Thoracic aorta (tissue), 2 donors: ENCODE results near the gene RAB3A. TPM values are rescaled to one million over a fixed set of nuclear protein-coding genes. Genes with fewer than 3 reads are reported as not detected.

Source experiments
- ATAC-seq: fragments of 150-250 bp; one replicate; pipeline ENCODE4 v1.8.0; 2017; ENCODE audit warnings: low read depth; ENCODE audit not compliant: insufficient number of reproducible peaks, low FRiP score
- DNase-seq: peaks from one replicate; pipeline ENCODE4 v3.0.0-alpha.2; 2020; ENCODE audit warnings: low spot score
- H3K27ac ChIP-seq, 2 donors: fragments of 200-600 bp; sonication (generic); 1 replicate in 1 of 2; 2 replicates in 1 of 2; pipeline ENCODE4 v1.5.1; 2016; ENCODE audit warnings: mild to moderate bottlenecking in 2 of 2, moderate library complexity in 2 of 2
- H3K27me3 ChIP-seq: fragments of 200-600 bp; sonication (generic); replicated peaks from 2 replicates; pipeline ENCODE4 v1.6.0; 2016; ENCODE audit warnings: mild to moderate bottlenecking; ENCODE audit not compliant: insufficient read depth
- H3K36me3 ChIP-seq: fragments of 200-600 bp; sonication (generic); one replicate; pipeline ENCODE4 v1.5.1; 2016
- H3K4me1 ChIP-seq, 2 donors: fragments of 200-600 bp; sonication (generic); 1 replicate in 1 of 2; 2 replicates in 1 of 2; pipeline versions ENCODE4 v1.5.1 to v1.6.0; 2016; ENCODE audit warnings: low read depth in 2 of 2, mild to moderate bottlenecking in 1 of 2; ENCODE audit not compliant: control insufficient read depth in 1 of 2
- H3K4me3 ChIP-seq: fragments of 200-600 bp; sonication (generic); 2 replicates; pipeline ENCODE4 v1.5.1; 2016; ENCODE audit warnings: mild to moderate bottlenecking
- H3K9me3 ChIP-seq: fragments of 200-600 bp; sonication (generic); 2 replicates; pipeline ENCODE4 v1.5.1; 2016
- total RNA-seq, 2 donors: library from RNA; depleted of rRNA; stranded (reverse); fragments of >200 nt; gene quantifications; one replicate each; pipeline versions ENCODE4 v1.1.0 to v1.2.3, GENCODE V29; 2016
- TF ChIP-seq, protein P1 (sequence below): fragments of 200-600 bp; sonication (generic); IDR thresholded peaks from one replicate; pipeline ENCODE4 v1.5.1; 2019; ENCODE audit warnings: antibody characterized with exemption

RAB3A gene
- total RNA-seq, 2 donors from 2014 or later: 1.9 TPM; not detected in 1

DNA sequence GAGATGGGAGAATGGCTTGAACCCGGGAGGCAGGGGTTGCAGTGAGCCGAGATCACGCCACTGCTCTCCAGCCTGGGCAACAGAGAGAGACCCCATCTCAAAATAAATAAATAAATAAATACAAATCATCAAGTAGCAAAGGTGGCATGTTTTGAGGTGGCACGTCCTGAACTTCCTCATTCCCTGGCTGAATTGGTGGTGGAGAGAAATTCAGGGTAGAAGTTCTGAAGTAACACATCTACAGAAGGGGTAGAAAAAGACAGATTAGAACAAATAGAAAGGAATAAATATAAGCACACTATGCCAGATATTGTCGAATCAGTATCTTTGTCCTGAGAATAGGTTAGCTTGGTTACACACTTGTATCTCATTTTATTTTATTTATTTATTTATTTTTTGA is 23.9 kb downstream of the RAB3A start:
- ATAC-seq (no peak), DNase-seq (no peak)
- TF ChIP-seq, protein P1, sequence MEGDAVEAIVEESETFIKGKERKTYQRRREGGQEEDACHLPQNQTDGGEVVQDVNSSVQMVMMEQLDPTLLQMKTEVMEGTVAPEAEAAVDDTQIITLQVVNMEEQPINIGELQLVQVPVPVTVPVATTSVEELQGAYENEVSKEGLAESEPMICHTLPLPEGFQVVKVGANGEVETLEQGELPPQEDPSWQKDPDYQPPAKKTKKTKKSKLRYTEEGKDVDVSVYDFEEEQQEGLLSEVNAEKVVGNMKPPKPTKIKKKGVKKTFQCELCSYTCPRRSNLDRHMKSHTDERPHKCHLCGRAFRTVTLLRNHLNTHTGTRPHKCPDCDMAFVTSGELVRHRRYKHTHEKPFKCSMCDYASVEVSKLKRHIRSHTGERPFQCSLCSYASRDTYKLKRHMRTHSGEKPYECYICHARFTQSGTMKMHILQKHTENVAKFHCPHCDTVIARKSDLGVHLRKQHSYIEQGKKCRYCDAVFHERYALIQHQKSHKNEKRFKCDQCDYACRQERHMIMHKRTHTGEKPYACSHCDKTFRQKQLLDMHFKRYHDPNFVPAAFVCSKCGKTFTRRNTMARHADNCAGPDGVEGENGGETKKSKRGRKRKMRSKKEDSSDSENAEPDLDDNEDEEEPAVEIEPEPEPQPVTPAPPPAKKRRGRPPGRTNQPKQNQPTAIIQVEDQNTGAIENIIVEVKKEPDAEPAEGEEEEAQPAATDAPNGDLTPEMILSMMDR: no peak
- H3K27me3 ChIP-seq: no peaks in the 10 kb centered on the region
- no peaks in the 10 kb centered on the region for H3K36me3 ChIP-seq
- no peaks in the 10 kb centered on the region for H3K4me1 ChIP-seq
- H3K27ac ChIP-seq: no peak overlapping the region
- no peaks in the 10 kb centered on the region for H3K9me3 ChIP-seq
- H3K4me3 ChIP-seq: no peak overlapping the region

DNA sequence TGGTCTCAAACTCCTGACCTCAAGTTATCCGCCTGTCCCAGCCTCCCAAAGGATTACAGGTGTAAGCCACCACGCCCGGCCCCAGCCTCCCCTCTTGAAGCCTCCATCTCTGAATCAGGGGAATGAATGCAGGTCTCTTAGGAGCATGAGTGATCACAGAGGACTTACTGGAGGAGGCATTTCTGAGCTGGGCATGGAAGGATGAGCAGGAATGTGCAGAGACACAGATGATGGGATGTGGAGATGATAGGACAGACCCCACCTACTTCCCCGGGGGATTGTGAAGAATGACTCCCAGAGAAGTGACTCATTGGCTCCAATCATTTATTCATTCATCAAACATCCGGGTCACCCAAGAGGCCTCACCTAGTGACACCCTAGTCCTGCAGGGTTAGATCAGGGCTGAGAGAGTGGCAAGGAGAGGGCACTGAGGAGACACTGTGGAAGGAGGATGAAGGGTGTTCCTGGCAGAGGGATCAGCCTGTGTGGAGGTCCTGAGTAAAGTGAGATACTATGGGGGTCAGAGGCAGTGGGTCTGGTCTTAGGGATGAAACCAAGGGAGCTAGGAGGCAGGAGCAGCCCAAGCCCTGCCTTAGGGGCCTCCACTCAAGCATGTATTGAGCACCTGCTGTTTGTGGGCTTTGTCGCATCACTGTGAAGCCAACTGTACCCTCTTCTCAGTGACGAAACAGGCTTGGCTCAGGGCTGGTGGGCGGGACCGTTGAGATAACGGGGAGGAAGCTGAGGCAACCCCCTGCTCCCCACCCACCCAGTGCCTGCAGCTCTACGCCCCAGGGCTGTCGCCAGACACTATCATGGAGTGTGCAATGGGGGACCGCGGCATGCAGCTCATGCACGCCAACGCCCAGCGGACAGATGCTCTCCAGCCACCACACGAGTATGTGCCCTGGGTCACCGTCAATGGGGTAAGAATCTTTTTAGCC is 27.2 kb downstream of the RAB3A start:
- Histone ChIP-seq H3K36me3 (no peaks in the 10 kb centered on the region), H3K27me3 (no peaks in the 10 kb centered on the region), H3K9me3 (no peaks in the 10 kb centered on the region), H3K27ac (no peak overlapping the region), H3K4me1 (peaks cover 6 to 12% of the 10 kb centered on the region in 2 donors), H3K4me3 (no peak overlapping the region)
- TF ChIP-seq, protein P1: no peak
- DNase-seq (no peak), ATAC-seq (no peak)

- H3K27me3 ChIP-seq: no peaks in the 10 kb centered on the region
- H3K27ac ChIP-seq: no peak overlapping the region
- TF ChIP-seq, protein P1: no peak
- H3K9me3 ChIP-seq: no peaks in the 10 kb centered on the region
- peak overlapping the region; percentile 85 for H3K4me3 ChIP-seq
- no peak for DNase-seq
- H3K4me1 ChIP-seq: peaks cover 6 to 12% of the 10 kb centered on the region in 2 donors
- no peaks in the 10 kb centered on the region for H3K36me3 ChIP-seq
- no peak for ATAC-seq
These were observed 28.9 kb downstream of the RAB3A start for GRCh38 chr19:18174983-18175382.

- Histone ChIP-seq H3K27ac (peak within 1 kb of the TSS in 1 of 2 donors; percentile 46), H3K9me3 (no peaks in the 10 kb centered on the region), H3K4me3 (peak within 1 kb of the TSS; percentile 85), H3K4me1 (peaks cover 6 to 12% of the 10 kb centered on the region in 2 donors), H3K36me3 (peaks cover 5% of the 10 kb centered on the region), H3K27me3 (no peaks in the 10 kb centered on the region)
- DNase-seq (no peak), ATAC-seq (no peak)
- TF ChIP-seq, protein P1: no peak
These were observed 30.1 kb downstream of the RAB3A start, which contains the start of gene IFI30 for GRCh38 chr19:18173572-18174288. TSS of gene IFI30 (plus strand) at chr19:18173813. CDS start at chr19:18173842, 29 bp downstream.

GRCh38 chr19:18173054-18173571 is 30.7 kb downstream of the RAB3A start:
- peaks cover 6 to 12% of the 10 kb centered on the region in 2 donors for H3K4me1 ChIP-seq
- TF ChIP-seq, protein P1: no peak
- H3K27ac ChIP-seq: peak overlapping the region in 1 of 2 donors; percentile 46
- H3K9me3 ChIP-seq: no peaks in the 10 kb centered on the region
- peaks cover 10% of the 10 kb centered on the region for H3K36me3 ChIP-seq
- ATAC-seq (no peak), DNase-seq (no peak)
- no peaks in the 10 kb centered on the region for H3K27me3 ChIP-seq
- peak overlapping the region; percentile 85 for H3K4me3 ChIP-seq
